ENCODE data around the gene GPS1. TPM values are rescaled to one million over a fixed set of nuclear protein-coding genes. Genes with fewer than 3 reads are reported as not detected.

The GPS1 gene
- total and polyA plus RNA-seq, 2 donors from 2014 or later, result 99.3 to 149 TPM

- FAIRE-seq, result no peak
- intact Hi-C loops (cut with DNase I), result loop anchor here (10.0 kb wide), 1 partner anchor 47 kb away; the partner anchor contains the start of gene NOTUM
- TF ChIP-seq, protein P1, sequence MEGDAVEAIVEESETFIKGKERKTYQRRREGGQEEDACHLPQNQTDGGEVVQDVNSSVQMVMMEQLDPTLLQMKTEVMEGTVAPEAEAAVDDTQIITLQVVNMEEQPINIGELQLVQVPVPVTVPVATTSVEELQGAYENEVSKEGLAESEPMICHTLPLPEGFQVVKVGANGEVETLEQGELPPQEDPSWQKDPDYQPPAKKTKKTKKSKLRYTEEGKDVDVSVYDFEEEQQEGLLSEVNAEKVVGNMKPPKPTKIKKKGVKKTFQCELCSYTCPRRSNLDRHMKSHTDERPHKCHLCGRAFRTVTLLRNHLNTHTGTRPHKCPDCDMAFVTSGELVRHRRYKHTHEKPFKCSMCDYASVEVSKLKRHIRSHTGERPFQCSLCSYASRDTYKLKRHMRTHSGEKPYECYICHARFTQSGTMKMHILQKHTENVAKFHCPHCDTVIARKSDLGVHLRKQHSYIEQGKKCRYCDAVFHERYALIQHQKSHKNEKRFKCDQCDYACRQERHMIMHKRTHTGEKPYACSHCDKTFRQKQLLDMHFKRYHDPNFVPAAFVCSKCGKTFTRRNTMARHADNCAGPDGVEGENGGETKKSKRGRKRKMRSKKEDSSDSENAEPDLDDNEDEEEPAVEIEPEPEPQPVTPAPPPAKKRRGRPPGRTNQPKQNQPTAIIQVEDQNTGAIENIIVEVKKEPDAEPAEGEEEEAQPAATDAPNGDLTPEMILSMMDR (IDR thresholded peaks at IDR 0.05; ENCODE audit: borderline replicate concordance, extremely low read depth, insufficient read depth), result no peak
- no peaks in the 10 kb centered on the region for H3K36me3 ChIP-seq (ENCODE audit: control insufficient read depth in 2 of 3, insufficient read depth in 3 of 3, low read length in 3 of 3)
- H3K4me3 ChIP-seq (ENCODE audit: low read length in 3 of 3), result no peak overlapping the region
- no peaks in the 10 kb centered on the region for H3K4me1 ChIP-seq (ENCODE audit: control insufficient read depth in 2 of 3, insufficient read depth in 2 of 3, low read depth in 1 of 3, low read length in 3 of 3)
- H3K27ac ChIP-seq (ENCODE audit: low read depth in 2 of 2, low read length in 2 of 2), result no peak overlapping the region
- H3K27me3 ChIP-seq (ENCODE audit: control insufficient read depth, insufficient read depth, low read length), result no peaks in the 10 kb centered on the region
- H3K9ac ChIP-seq (ENCODE audit: low read length in 3 of 3), result no peak overlapping the region
- DNase-seq, result no peak
- H3K9me3 ChIP-seq (ENCODE audit: control insufficient read depth in 2 of 3, insufficient read depth in 1 of 3, low read length in 3 of 3), result no peaks in the 10 kb centered on the region
Observed at GRCh38 chr17:82011617-82012187, 40.0 kb upstream of the GPS1 start.

DNA sequence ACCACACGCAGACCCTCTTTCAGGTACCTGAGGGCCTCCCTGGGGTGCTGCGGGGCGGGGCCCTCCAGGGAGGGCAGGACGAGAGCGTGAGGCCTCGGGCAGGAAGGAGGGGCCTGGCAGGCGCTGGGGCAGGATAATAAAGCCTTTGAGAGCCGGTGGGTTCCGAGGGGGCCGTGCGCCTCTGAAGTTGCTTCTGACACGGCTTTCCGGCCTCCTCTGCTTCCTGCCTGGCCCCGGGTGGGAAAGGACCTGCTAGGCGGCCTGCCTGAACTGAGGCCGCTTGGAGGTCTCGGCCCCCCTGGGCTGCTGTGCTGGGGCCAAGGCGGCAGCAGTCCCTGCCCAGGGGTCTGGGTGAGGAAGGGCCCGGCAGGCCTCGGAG lies 39.4 kb upstream of the GPS1 start:
- H3K36me3 ChIP-seq (ENCODE audit: control insufficient read depth in 2 of 3, insufficient read depth in 3 of 3, low read length in 3 of 3), result no peaks in the 10 kb centered on the region
- H3K27me3 ChIP-seq (ENCODE audit: control insufficient read depth, insufficient read depth, low read length), result no peaks in the 10 kb centered on the region
- H3K9ac ChIP-seq (ENCODE audit: low read length in 3 of 3), result no peak overlapping the region
- no peaks in the 10 kb centered on the region for H3K9me3 ChIP-seq (ENCODE audit: control insufficient read depth in 2 of 3, insufficient read depth in 1 of 3, low read length in 3 of 3)
- no peak overlapping the region for H3K27ac ChIP-seq (ENCODE audit: low read depth in 2 of 2, low read length in 2 of 2)
- H3K4me3 ChIP-seq (ENCODE audit: low read length in 3 of 3), result no peak overlapping the region
- H3K4me1 ChIP-seq (ENCODE audit: control insufficient read depth in 2 of 3, insufficient read depth in 2 of 3, low read depth in 1 of 3, low read length in 3 of 3), result no peaks in the 10 kb centered on the region
- intact Hi-C loops (cut with DNase I), result loop anchor here (10.0 kb wide), 1 partner anchor 47 kb away; the partner anchor contains the start of gene NOTUM
- no peak for DNase-seq
- TF ChIP-seq, protein P1 (IDR thresholded peaks at IDR 0.05; ENCODE audit: borderline replicate concordance, extremely low read depth, insufficient read depth), result no peak
- FAIRE-seq, result no peak

GRCh38 chr17:82012640-82013295 lies 38.9 kb upstream of the GPS1 start:
- Histone ChIP-seq H3K9ac (ENCODE audit: low read length in 3 of 3) (no peak overlapping the region), H3K9me3 (ENCODE audit: control insufficient read depth in 2 of 3, insufficient read depth in 1 of 3, low read length in 3 of 3) (no peaks in the 10 kb centered on the region), H3K27me3 (ENCODE audit: control insufficient read depth, insufficient read depth, low read length) (no peaks in the 10 kb centered on the region), H3K27ac (ENCODE audit: low read depth in 2 of 2, low read length in 2 of 2) (no peak overlapping the region), H3K4me1 (ENCODE audit: control insufficient read depth in 2 of 3, insufficient read depth in 2 of 3, low read depth in 1 of 3, low read length in 3 of 3) (no peaks in the 10 kb centered on the region), H3K36me3 (ENCODE audit: control insufficient read depth in 2 of 3, insufficient read depth in 3 of 3, low read length in 3 of 3) (no peaks in the 10 kb centered on the region), H3K4me3 (ENCODE audit: low read length in 3 of 3) (no peak overlapping the region)
- FAIRE-seq, result no peak
- DNase-seq, result no peak
- TF ChIP-seq, protein P1 (IDR thresholded peaks at IDR 0.05; ENCODE audit: borderline replicate concordance, extremely low read depth, insufficient read depth), result no peak
- intact Hi-C loops (cut with DNase I), result loop anchor here (10.0 kb wide), 1 partner anchor 48 kb away; the partner anchor contains the start of gene NOTUM

Measured in kidney (tissue), 14 donors.